HG02870 (cell line): Measurements from ENCODE around the gene GNG11.

Source experiments
- ATAC-seq: cut with Tn5 transposase; IDR thresholded peaks from one replicate; pipeline ENCODE4 v1.9.1; 2021; ENCODE audit warnings: mild to moderate bottlenecking, moderate library complexity; ENCODE audit not compliant: unreplicated experiment

GNG11 gene

DNA sequence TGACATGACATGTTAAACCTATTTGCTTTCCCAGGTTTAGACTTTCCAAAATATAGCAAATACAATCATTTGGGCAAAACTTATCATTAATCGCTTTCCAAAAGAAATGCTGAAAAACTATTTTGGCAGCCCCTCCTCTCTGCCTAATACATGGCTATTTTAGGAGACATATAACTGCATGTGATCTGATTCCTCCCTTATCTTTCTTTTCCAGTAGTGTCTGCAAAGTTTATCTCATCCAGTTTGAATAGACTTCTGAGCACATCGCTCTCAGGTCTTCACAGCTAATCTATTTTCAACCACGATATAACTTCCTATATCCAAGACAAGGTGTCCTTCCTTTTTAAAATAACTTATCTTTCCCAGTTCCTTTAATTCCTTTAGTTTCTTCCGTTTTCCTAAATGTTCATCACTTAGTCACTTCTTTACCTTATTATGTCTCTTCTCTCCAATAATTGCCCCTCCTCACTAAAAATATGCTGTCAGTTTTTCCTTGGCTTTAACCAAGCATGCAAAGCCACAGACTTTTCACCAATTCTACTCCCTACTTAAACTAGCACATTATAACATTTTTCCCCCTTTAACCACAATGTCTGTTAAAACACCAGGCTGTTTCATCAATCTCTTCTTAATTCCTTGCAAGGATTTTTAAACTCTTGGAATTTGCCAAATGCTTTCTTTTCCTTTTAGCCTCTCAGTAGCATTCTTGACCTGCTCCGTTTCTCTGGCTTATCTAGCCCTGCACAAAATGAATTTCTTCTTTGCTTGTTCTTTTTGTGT lies 24.4 kb downstream of the GNG11 start:
- ATAC-seq = no peak

DNA sequence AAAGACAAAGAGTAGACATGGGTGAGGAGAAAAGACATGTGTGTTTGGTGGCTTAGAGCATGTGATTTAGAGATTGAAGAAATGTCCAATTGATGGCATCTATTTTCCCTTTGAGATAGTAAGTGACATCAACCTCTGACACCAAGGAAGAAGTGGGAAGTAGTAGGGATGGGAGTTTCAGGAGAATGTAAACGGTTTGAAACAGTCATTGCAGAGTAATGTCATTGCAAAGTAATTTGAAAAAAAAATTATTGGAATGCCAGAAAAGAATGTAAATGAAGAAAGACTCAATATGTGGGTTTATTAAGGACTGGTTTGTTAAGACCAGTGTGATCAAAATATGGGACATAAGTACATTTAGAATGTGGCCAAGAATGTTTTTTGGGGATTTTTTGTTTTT lies 26.6 kb downstream of the GNG11 start:
- ATAC-seq = no peak

DNA sequence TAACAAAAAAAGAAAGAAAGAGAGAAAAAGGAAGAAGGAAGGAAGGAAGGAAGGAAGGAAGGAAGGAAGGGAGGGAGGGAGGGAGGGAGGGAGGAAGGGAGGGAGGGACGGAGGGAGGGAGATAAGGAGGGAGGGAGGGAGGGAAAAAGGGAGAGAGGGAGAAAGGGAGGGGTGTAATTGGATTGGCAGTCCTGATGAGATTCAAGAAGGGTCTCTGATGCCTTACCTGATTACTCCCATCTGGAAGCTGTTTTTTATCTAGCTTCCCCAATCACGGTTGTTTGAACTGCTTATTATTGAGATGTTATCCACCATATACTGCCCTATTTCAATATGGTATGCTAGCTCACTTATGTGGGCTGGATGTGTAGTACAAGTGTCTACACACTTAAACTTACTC lies 27.3 kb downstream of the GNG11 start:
- no peak for ATAC-seq

DNA sequence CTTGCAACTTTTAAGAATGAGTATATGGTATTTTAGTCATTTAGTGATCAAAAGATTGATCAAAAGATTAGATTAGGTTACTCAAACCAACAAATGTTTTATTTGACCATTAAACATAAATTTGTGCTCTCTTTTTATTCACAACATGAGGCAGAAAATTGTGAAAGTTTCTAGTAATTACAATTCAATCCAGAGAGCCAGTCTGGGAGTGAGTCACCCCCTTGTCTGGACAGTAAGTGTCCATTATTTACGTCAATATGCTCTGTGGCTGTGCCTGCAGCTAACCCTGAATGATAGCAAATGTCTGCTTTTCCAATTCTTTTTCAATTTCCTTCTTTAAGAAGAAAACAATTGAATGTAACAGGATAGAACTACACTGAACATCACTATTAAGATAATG lies 27.9 kb downstream of the GNG11 start:
- no peak for ATAC-seq

DNA sequence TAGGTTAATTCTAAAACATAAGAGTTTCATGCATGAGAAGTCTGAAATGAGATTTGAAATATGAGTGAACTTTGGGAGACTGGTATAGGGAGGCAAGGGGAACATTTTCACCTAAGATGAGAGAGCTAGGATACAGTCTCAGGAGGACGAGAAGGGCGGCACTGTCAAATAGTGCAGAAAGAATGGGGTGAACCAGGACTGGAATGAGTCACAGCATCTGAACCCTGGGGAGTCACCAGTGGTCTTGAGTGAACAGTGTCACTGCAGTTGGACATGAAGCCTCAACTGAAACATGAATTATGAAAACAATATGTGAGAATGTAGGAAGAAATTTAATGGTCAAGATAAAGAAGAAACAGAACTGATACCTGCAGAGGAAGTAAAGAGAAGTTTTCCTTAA lies 33.8 kb downstream of the GNG11 start:
- ATAC-seq = peak; percentile 87

DNA sequence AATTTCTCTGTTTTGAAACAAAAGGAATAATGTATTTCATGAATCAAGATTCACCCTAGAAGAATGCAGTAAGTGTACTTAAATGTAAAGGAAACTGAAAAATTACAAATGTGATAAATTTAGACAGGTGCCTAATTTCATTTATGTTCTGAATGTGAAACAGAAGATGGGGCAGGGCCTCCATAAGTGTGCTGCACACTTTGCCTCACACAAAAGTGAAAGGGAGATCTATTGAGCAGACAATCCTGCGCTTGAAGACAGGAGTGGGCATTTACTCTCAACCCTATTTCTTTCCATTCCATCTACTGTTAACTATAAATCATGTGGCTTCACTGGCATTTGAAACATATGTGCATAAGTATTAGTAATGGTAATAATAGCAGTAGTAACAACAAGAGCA lies 36.2 kb downstream of the GNG11 start:
- peak; percentile 50 for ATAC-seq

DNA sequence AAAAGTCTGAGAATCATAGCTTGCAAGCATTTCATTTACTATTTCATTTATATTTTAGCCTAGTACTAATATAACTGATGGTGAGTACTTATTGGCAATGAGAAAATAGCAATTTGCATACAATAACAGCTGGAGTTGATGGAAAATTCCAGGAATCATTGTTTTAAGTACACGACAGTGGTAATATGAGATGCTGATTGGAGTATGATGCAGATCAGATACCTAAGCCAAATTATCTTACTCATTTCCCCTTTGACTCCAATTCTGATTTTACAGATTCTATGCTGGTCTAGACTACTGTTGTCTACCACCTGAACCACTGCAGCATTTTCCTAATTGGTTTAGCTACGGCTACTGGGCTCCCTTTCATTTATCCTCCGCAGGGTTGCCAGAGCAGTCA lies 36.7 kb downstream of the GNG11 start:
- ATAC-seq = no peak

DNA sequence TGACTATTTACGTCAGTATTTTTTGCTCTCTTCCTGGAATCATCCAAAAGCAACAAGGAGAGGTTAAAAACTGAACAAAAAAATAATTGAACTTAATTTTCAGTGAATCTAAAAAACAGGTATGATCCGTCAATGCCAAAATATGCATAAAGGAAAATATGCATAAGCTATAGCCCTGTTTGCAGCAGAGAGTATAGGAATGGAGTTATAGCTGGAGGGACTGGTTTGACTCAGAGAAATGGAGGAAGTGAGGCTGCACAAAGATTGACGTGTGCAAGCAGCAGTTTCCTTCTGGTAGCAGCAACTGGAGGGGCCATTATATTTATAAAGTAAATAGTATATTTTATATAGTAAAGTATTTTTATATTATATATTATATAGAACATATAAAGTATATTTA lies 37.1 kb downstream of the GNG11 start:
- peak; percentile 39 for ATAC-seq

DNA sequence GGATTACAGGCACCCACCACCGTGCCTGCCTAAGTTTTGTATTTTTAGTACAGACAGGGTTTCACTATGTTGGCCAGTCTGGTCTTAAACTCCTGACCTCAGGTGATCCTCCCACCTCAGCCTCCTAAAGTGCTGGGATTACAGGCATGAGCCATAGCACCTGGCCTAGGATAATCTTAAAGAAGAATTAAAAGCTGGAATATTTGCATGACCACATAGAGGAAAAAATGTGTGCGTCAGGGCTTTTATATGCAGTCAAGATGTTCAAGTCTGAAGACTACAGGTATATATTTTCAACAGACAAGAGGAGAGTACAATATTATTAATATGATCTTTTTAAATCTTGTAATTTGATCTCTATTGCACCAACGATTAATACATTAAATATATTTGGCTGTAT lies 39.5 kb downstream of the GNG11 start:
- ATAC-seq = no peak

DNA sequence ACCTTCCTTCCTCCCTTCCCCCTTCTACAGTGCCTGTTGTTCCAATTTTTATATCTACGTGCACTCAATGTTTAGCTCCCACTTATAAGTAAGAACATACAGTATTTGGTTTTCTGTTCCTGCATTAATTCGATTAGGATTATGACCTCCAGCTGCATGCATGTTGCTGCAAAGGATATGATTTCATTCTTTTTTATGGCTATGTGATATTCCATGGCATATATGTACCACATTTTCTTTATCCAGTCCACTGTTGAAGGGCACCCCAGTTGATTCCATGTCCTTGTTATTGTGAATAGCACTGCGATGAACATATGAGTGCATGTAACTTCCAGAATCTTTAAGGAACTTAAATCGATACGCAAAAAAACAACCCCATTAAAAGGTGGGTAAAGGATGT lies 42.7 kb downstream of the GNG11 start:
- ATAC-seq = no peak

DNA sequence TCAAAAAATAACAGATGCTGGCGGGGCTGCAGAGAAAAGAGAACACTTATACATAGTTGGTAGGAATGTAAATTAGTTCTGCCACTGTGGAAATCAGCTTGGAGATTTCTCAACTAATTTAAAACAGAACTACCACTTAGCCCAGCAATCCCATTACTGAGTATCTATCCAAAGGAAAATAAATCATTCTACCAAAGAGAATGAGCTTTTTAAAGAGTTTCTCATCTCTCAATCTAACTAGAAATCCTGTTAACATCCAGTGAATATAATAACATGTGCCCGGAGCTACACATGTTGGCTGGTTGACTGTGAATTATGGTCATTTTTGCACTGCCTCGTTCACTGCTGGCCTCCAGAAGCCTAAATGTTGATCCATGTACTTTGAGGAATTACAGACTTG lies 43.3 kb downstream of the GNG11 start:
- ATAC-seq = no peak

DNA sequence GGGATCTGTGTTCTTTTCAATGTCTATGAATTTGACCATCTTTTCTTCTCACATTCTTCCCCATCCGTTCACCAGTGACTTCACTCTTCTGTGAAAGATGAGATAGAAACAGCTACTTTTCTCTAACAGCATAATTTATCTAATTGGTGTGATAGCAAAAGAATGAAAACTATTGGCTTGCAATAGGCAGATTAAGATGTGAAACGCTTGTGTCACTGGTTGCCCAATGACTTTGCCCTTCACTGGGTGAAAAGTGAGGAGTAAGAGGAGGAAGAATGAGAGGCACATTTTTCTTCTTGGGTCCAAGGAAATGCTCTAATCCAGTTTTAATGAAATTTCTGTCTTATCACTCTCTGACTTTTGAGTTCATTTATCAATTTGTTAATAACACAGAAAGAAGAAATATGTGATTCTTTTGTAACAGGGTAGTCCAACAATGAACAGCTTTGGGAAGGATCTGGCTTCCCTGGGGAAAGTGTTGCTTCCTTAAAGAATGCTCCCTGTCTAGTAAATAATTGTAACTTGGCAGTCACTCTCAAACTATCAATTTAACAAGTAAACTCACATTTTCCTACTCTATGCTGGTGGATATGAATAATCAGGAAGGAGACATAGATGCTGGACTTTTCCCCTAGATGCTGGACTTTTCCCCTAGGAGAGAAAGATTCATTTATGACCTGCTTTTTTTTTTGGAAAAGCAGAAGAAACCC lies 47.5 kb downstream of the GNG11 start:
- no peak for ATAC-seq

DNA sequence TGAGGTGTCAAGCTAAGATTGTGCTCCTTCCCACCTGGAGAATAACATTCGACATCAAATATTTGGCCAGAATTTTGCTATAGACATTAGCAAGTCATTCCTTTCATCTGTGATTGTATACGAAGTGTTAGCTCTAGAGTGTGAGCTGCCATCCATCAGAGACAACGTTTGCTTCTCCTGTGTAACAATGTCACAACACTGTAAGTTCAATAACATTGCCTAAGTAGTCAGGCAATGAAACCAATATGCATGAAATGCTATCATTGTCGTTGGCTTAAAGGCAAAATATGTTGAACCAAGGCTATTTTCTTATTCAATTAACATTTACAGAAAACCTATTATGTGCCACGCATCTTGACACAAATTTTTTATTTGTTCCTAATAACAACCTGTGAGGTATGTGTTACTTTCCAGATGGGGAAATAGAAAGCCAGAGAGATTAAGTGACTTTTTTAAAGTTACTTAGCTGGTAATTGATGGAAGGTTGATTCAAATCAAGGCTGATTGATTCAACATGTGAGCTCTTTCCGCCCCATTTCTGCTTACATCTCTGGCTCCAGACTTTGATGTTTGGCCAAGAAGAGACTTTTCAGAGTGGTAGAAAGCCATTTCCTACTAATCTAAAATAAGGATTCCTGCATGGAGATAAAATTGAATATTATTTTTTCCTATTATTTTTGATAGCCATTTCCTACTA lies 50.6 kb downstream of the GNG11 start:
- no peak for ATAC-seq

DNA sequence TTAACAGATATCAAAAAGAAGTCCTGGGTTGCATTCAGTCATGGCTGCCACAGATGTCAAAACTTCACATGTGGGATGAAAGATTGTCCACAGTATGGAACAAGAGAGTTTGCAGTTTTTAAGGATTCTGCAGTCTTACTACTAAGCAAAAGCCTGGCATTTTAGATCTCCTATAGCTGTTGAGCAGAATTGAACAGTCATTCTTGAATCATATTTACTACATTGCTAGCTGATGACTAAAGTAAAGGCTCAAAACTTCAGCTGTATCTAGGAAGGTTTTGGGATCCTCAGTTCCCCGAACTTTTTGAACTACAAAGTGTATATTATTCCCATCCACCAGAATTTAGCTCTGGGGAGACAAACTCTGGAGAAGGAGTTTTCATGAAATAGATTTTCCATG lies 51.6 kb downstream of the GNG11 start:
- ATAC-seq = no peak

DNA sequence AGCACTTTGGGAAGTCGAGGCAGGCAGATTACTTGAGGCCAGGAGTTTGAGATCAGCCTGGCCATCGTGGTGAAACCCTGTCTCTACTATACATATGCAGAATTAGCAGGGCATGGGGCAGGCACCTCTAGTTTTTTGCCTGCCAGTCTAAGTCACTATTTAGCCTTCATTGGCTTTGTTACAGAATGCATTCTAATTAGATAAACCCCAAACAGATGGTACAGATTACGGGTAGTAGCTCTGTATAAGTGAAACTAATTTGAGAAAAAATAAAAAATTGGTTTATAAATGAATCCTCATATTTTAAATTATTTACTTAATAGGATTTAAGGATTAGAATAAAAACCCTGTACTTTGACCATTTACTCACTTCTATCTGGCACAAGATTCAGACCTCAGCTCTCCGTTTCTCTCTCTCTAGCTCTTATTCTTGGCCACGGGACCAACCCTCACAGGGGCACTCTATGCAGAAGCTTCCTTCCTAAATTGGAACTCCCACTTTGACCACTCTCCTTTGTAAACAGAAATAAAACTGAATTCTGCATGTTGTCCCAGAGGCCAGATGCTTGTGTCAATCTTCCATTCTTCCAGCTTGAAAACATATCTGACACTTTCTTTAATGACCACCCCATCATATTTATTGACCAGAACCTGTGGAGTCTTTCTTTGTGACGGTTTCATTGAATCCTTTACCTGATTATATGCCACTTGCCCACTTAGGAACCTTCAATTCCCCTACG lies 55.8 kb downstream of the GNG11 start:
- ATAC-seq = no peak
